Heart left ventricle (tissue), 16 donors: ENCODE results near the gene ERFL. TPM values are rescaled to one million over a fixed set of nuclear protein-coding genes. Genes with fewer than 3 reads are reported as not detected.

Experiments
- ATAC-seq, 4 donors: fragments of 200-7000 bp; cut with Tn5 transposase; one replicate each; pipeline ENCODE4 v1.9.1; 2020 to 2022; ENCODE audit warnings: moderate library complexity in 4 of 4, mild to moderate bottlenecking in 3 of 4, moderate number of reproducible peaks in 1 of 4
- DNase-seq, 5 donors: peaks; one replicate each; pipeline ENCODE4 v3.0.0-alpha.2; 2020
- H3K27ac ChIP-seq, 12 donors: fragments of 200-600 bp; sonication (generic) in 4 of 12; one replicate each; pipeline versions ENCODE4 v1.5.0 to v1.8.0; 2016 to 2022; ENCODE audit warnings: mild to moderate bottlenecking in 2 of 12
- H3K27me3 ChIP-seq, 9 donors: fragments of 200-600 bp; sonication (generic) in 2 of 9; one replicate each; pipeline versions ENCODE4 v1.5.1 to v1.8.0; 2016 to 2022; ENCODE audit warnings: mild to moderate bottlenecking in 3 of 9
- H3K36me3 ChIP-seq, 9 donors: fragments of 200-600 bp; sonication (generic) in 2 of 9; one replicate each; pipeline versions ENCODE4 v1.5.0 to v1.8.0; 2018 to 2022; ENCODE audit warnings: mild to moderate bottlenecking in 2 of 9
- H3K4me1 ChIP-seq, 12 donors: fragments of 200-600 bp; sonication (generic) in 4 of 12; one replicate each; pipeline versions ENCODE4 v1.5.0 to v1.8.0; 2016 to 2022; ENCODE audit warnings: mild to moderate bottlenecking in 3 of 12
- H3K4me3 ChIP-seq, 12 donors: fragments of 200-600 bp; sonication (generic) in 4 of 12; one replicate each; pipeline versions ENCODE4 v1.5.0 to v1.8.0; 2017 to 2022; ENCODE audit warnings: mild to moderate bottlenecking in 9 of 12, moderate library complexity in 4 of 12
- H3K9me3 ChIP-seq, 12 donors: fragments of 200-600 bp; sonication (generic) in 4 of 12; one replicate each; pipeline versions ENCODE4 v1.5.0 to v1.8.0; 2016 to 2022; ENCODE audit warnings: mild to moderate bottlenecking in 1 of 12
- CTCF ChIP-seq, 12 donors: fragments of 200-600 bp; sonication (generic) in 4 of 12; IDR thresholded peaks; one replicate each; pipeline versions ENCODE4 v1.5.0 to v1.8.0; 2018 to 2022; ENCODE audit warnings: antibody characterized with exemption in 12 of 12, mild to moderate bottlenecking in 5 of 12
- POLR2A ChIP-seq, 2 donors: fragments of 450-650 bp; IDR thresholded peaks; one replicate each; pipeline ENCODE4 v1.6.1; 2017; ENCODE audit warnings: antibody characterized with exemption in 2 of 2, mild to moderate bottlenecking in 2 of 2, moderate library complexity in 2 of 2
- WGBS, 4 donors: extraction: QIAGEN DNeasy Blood & Tissue Kit in 2 of 4; methylation state at CpG; one replicate each; pipeline versions ENCODE4 v1.1.5 to v1.1.7; 2013 to 2018; 5-methylcytosine and 5-hydroxymethylcytosine counted together
- intact Hi-C, 10 donors: fragments of 100-400 bp; cut with DNase I; formaldehyde crosslinking; loops; one replicate each; pipeline versions ENCODE4 v1.11.1 to v1.14.2; 2022
- polyA plus RNA-seq, 2 donors: library from polyadenylated mRNA; stranded (reverse); fragments of 200-250 nt; gene quantifications; one replicate each; pipeline ENCODE4 v1.2.3, GENCODE V29; 2013
- total RNA-seq, 9 donors: library from RNA; depleted of rRNA in 2 of 9; stranded (reverse); fragments of >200 nt in 2 of 9; fragmentation: NEBNext Ultra II Directional in 3 of 9; extraction: Animal tissue kit (Norgen Biotek cat#: 25700) in 3 of 9; gene quantifications; one replicate each; pipeline versions ENCODE4 v1.1.0 to v1.2.4, GENCODE V29; 2016 to 2023
- donor health status: ischemic (EF 13 %, LVEDD 7.1; RV severe dilation, severe dysfunction).
- donor health status: healthy with polysubstance abuse.
- donor health status: DM: no; HTN: yes; CAD: no.
- donor health status: DM: no; HTN: no; CAD: no.
- donor health status: ischemic (EF 25% LVEDD 6.9; RV normal size, moderate dysfunction).
- donor health status: ischemic (EF 25% LVEDD 5.7; RV mildly dilated, moderate dysfunction).
- donor health status: healthy.
- donor health status: DM: yes; HTN: yes; CAD: no.
- donor health status: ischemic (EF 35%, LVEDD 5.7; RV mildly dilated, moderate dysfunction).
- donor health status: nonischemic (EF 11% LVEDD 7.7; RV severe dilation, severe dysfunction).
- donor health status: DM: yes; HTN: yes; CAD: no.
- donor health status: PGD.
- donor health status: ischemic (EF 29% LVEDD 5.4; RV normal size, mild dysfunction).
- donor health status: nonischemic (EF 23%, LVEDD 6.1; RV moderate dilation, normal function).

Gene ERFL
- total and polyA plus RNA-seq, 11 donors: 0.13 TPM; not detected in 10

GRCh38 chr19:41887711-41888382 lies 40.4 kb downstream of the ERFL start:
- 58 to 68% (median 64%) methylated on average over 15 to 17 of the region's 17 CpGs for WGBS, 4 donors
- H3K27me3 ChIP-seq: no peaks in the 10 kb centered on the region
- H3K36me3 ChIP-seq: peaks cover 0 to 52% (median 25%) of the 10 kb centered on the region in 9 donors
- intact Hi-C loops: loop anchor here in 3 of 10 donors (5.0 kb wide), 2 partner anchors 39 to 44 kb away; partner anchors contain the start of gene ERFL (in 1 of the 3)
- H3K9me3 ChIP-seq: no peaks in the 10 kb centered on the region
- ATAC-seq: no peak
- peak overlapping the region in 1 of 12 donors; percentile 98 for H3K4me3 ChIP-seq
- H3K27ac ChIP-seq: peak overlapping the region in 1 of 12 donors; percentile 84
- H3K4me1 ChIP-seq: peaks cover 0 to 42% (median 29%) of the 10 kb centered on the region in 12 donors
- TF ChIP-seq CTCF (IDR thresholded peaks at IDR 0.05) (no peak), POLR2A (IDR thresholded peaks at IDR 0.05) (no peak)
- DNase-seq: peak in 1 of 5 donors; percentile 31

- H3K27me3 ChIP-seq: no peaks in the 10 kb centered on the region
- peak overlapping the region in 2 of 12 donors; percentile 20 to 98 for H3K4me3 ChIP-seq
- H3K9me3 ChIP-seq: no peaks in the 10 kb centered on the region
- peak overlapping the region in 1 of 12 donors; percentile 84 for H3K27ac ChIP-seq
- ATAC-seq (no peak), DNase-seq (no peak)
- TF ChIP-seq POLR2A (IDR thresholded peaks at IDR 0.05) (no peak), CTCF (IDR thresholded peaks at IDR 0.05) (no peak)
- whole genome bisulfite sequencing, 4 donors: 55 to 61% (median 59%) methylated on average over 13 of the region's 13 CpGs
- intact Hi-C loops: loop anchor here in 3 of 10 donors (5.0 kb wide), 2 partner anchors 40 to 45 kb away; partner anchors contain the start of gene ERFL (in 1 of the 3)
- peaks cover 0 to 44% (median 17%) of the 10 kb centered on the region in 9 donors for H3K36me3 ChIP-seq
- H3K4me1 ChIP-seq: peaks cover 0 to 49% (median 32%) of the 10 kb centered on the region in 12 donors
Measured at GRCh38 chr19:41886761-41887710, 41.2 kb downstream of the ERFL start.

- intact Hi-C loops: loop anchor here in 4 of 10 donors (1.0 to 5.0 kb wide), 5 partner anchors 25 to 193 kb away; partner anchors contain the start of genes RABAC1 (in 2 of the 4) and ZNF574 (in 1 of the 4)
- H3K4me3 ChIP-seq: peak overlapping the region; percentile 45 to 99 (median 92)
- peak; percentile 93 to 98 (median 96) for DNase-seq
- peak; percentile 97 to 99 (median 98) for ATAC-seq
- H3K36me3 ChIP-seq: peaks cover 0 to 16% (median 3%) of the 10 kb centered on the region in 9 donors
- TF ChIP-seq POLR2A (IDR thresholded peaks at IDR 0.05) (peak in 1 of 2 donors; percentile 63), CTCF (IDR thresholded peaks at IDR 0.05) (peak in 4 of 12 donors; percentile 13 to 43 (median 38))
- H3K4me1 ChIP-seq: peaks cover 0 to 51% (median 32%) of the 10 kb centered on the region in 12 donors
- H3K27ac ChIP-seq: peak overlapping the region; percentile 83 to 98 (median 93)
- no peaks in the 10 kb centered on the region for H3K27me3 ChIP-seq
- H3K9me3 ChIP-seq: no peaks in the 10 kb centered on the region
- 0 to 1% (median 1%) methylated on average over 22 to 66 of the region's 66 CpGs for WGBS, 4 donors
Measured at GRCh38 chr19:41883821-41884733, 44.2 kb downstream of the ERFL start.
